ENCODE results near the gene UBXN1.
"Not testable (repeated sequence)": the region's sequence is repeated elsewhere in the genome, so short reads cannot be mapped to it uniquely, and the experiment has no call there.

UBXN1 gene

DNA sequence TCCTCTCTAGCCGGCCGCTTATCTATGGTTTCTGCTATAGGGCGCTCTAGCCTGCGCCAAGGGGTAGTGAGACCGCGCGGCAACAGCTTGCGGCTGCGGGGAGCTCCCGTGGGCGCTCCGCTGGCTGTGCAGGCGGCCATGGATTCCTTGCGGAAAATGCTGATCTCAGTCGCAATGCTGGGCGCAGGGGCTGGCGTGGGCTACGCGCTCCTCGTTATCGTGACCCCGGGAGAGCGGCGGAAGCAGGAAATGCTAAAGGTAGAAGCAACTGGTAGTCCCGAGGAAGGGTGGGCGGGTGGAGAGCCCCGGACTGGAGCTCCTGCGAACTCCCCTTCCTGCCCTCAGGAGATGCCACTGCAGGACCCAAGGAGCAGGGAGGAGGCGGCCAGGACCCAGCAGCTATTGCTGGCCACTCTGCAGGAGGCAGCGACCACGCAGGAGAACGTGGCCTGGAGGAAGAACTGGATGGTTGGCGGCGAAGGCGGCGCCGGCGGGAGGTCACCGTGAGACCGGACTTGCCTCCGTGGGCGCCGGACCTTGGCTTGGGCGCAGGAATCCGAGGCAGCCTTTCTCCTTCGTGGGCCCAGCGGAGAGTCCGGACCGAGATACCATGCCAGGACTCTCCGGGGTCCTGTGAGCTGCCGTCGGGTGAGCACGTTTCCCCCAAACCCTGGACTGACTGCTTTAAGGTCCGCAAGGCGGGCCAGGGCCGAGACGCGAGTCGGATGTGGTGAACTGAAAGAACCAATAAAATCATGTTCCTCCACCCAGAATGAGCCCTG is 7.1 kb downstream of the UBXN1 start, which contains the start of the genes LBHD1 and UQCC3:
TSS of gene LBHD1 (minus strand) at position 660 of the 782 bp plus-strand sequence. CDS start 2,236 bp downstream, outside the sequence.
TSS of gene UQCC3 (plus strand) at position 66 of the 782 bp plus-strand sequence. CDS start at position 139, 73 bp downstream.
- DNase-seq (ENCODE audit: low read depth), result peak; percentile 50

DNA sequence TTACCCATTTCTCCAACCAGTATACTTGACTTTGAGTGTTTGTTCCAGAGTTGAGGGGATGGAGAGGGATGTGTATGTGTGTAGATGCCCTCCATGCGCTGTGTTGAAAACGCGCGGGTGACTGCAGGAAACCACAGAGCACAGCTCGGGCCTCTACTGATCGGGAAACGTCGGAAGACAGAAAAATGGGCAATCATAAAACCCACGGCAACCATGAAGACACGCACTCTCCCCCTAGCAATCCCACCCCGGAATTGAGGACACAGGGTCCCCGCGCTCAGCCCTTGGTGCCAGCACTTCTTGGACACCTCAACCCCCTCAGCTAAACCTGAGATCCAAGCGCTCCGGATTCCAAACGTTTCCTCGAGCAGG is 7.7 kb downstream of the UBXN1 start:
- DNase-seq (ENCODE audit: low read depth), result no peak

DNA sequence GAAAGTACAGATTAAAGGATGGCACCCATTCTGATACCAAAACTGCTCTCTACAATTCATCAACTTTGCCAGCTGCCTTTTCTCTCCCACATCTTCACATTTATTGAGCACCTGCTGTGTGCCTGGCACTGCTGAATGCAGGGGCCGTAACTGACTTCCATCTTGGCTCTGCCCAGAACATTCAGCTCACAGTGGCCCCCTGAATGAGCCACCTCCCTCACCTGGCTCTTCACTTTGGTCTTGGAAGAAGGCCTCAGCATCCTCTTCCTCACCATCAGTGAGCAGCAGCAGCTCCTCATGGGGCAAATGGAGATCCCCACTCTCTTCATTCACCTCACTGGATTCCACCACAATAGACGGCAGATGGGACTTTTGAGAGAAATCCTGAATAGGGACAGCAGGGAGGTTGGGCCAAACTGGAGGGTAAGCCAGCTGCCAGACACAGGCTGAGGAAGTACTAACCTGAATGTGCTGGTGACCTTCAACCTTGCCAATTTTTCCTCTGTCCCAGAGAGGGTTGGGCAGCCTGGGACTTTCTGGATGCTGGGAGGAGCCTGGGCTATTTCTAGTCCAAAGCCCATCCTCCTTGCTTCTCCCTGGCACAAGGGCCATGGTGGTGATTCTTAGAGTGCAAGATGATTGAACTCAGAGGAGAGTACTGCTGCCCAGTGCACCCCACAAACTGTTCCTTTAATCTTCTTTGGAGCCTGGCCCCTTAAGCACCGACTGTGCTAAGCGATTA is 9.3 kb downstream of the UBXN1 start:
- DNase-seq (ENCODE audit: low read depth), result no peak

DNA sequence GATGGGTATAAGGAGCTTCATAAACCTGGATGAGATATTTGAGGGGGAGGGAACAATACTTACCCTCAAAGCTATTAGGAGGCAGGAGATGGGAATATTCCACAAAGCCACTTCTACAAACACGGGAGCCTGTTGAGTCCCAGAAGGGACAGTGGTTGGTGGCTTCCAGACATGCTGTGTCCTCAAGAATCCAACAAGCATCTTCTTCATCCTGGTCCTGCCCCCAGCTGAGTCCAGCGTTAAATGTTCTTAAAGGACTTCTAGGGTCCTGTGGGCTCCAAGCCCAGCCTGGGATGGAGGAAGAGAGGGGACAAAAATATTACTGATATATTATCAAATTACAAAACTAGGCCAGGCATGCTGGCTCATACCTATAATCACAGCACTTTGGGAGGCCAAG is 11.4 kb downstream of the UBXN1 start:
- DNase-seq (ENCODE audit: low read depth), result no peak

DNA sequence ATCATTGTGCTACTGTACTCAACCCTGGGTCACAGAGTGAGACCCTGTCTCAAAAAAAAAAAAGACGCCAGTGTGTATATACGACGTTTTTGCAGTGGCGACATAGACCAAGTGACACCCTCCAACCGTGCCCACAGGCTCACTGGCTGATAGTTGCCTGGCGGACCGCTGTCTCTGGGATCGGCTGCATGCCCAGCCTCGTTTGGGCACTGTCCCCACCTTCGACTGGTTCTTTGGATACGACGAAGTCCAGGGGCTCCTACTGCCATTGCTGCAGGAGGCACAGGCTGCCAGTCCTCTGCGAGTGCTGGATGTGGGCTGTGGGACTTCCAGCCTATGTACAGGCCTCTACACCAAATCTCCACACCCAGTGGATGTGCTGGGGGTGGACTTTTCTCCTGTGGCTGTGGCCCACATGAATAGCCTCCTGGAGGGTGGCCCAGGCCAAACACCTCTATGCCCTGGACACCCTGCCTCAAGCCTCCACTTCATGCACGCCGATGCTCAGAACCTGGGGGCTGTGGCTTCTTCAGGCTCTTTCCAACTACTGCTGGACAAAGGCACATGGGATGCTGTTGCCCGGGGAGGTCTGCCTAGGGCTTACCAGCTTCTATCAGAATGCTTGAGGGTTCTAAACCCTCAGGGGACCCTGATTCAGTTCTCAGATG is 12.5 kb downstream of the UBXN1 start:
- DNase-seq (ENCODE audit: low read depth), result no peak

DNA sequence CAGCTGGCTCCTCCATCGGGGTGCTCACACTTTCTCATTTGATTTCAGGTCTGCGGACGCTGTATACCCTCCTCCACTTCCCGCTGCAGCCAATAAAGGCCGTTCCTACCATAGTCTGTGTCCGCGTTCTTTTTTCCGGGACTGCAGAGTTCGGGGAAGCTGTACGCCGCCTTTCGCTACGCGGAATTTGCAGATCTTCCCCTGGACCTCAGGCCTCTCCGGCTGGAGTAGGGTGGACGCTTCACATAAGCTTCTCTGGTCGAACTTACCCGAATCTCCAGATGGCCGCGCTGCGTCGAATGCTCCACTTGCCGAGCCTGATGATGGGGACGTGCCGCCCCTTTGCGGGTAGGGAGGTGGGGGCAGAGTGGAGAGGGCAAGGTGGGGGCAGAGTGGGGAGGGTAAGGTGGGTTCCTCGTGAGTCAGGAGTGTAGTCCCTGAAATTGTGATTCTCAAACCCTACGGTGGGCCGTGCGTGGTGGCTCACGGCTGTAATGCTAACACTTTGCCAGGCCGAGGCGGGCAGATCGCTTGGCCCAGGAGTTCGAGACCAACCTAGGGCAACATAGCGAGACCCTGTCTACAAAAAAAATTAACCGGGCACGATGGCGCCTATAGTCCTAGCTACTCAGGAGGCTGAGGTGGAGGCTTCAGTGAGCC is 13.1 kb downstream of the UBXN1 start:
- DNase-seq (ENCODE audit: low read depth), result peak; percentile 25

DNA sequence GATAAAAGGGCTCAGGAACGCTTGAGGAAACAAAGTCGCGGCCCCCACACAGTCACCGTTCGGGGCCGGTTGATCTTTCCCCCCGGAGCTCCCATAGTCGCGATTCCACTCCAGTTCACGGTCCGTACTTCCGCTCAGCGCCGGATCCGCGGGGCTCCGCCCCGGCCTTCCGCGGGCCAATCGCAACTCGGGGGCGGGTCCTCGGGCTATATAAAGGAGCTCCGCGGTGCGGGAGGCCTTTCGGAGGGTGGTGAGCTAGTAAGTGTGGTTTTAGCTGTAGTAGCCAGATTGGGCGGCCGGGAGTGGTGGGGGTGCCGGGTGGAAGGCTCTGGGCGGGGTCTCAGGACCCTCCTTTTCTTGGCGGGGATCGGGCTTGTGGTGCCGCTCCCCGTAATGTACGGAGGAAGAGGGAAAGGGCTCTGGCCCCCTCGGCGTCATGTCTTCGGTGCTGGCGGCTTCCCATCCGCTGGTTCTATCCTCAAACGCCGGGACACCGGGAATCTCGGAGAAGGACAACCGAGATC is 13.7 kb downstream of the UBXN1 start, which contains the start of the genes C11orf98 and CSKMT:
TSS of gene C11orf98 (minus strand) at position 136 of the 524 bp plus-strand sequence. CDS start at position 95, 41 bp downstream.
TSS of gene CSKMT (plus strand) at position 238 of the 524 bp plus-strand sequence. CDS start 568 bp downstream, outside the sequence.
- peak; percentile 94 for DNase-seq (ENCODE audit: low read depth)

DNA sequence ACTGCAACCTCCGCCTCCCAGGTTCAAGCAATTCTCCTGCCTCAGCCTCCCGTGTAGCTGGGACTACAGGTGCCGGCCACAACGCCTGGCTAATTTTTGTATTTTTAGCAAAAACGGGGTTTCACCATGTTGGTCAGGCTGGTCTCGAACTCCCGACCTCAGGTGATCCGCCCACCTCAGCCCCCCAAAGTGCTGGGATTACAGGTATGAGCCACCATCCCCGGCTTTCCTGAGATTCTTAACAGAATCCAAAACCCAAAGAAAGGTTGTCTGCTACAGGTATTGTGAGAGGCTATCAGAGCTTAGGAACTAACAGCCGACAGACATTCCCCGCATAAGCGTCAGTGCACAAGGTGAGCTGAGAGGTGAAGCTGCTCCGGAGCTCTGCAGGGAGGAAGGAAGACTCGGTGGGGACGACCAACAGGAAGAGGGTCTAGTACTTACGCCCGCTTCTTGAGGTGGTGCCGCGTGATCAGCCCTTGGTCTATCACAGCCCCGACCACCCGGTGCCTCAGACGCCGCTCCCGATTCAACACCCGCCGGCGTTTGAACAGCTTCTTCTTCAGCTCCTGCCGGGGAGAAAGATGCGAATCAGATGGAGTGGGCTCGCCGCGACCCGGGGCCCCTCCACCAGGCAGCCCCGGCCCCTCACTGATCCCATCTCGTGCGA is 14.3 kb downstream of the UBXN1 start:
- no peak for DNase-seq (ENCODE audit: low read depth)

DNA sequence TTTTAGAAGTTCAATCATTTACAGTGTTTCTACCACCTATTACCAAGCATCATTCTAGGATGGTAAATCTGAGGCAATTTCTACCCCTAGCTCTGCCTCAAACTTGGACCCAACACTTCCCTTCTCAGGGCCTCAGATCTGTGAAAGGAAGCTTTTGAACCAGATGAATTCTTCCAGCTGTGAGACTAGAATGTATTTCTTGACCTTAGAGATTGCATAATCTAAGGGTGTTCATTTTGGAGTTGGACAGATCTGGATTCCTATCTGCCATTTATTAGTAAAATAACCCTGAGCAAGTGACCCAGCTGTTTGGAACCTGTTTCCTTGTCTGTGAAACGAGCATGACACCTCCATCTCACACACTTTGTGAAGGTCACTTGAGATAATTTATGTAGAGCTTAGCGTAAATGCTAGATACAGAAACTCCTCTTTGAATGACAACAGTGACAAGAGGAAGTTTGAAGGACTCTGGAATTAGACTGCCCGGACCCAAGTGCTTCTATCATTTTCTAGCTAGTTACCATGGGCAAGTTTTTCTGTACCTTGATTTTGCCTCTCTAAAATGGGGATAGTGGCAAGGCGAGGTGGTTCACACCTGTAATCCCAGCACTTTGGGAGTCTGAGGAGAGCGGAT is 22.0 kb downstream of the UBXN1 start:
- no peak for DNase-seq (ENCODE audit: low read depth)

DNA sequence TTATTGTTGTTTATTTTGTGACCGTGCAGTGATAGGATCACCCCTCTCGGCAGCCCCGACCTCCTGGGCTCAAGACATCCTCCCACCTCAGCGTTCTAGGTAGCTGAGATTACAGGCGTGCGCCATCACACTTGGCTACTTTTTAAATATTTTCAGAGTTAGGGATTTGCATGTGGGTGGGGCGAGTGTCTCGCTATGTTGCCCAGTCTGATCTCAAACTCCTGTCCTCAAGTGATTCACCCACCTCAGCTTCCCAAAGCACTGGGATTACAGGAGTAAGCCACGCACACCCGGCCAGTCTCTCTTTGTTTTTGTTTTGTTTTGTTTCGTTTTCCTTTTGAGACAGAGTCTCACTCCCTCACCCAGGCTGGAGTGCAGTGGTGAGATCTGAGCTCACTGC is 24.6 kb downstream of the UBXN1 start:
- no peak for DNase-seq (ENCODE audit: low read depth)

DNA sequence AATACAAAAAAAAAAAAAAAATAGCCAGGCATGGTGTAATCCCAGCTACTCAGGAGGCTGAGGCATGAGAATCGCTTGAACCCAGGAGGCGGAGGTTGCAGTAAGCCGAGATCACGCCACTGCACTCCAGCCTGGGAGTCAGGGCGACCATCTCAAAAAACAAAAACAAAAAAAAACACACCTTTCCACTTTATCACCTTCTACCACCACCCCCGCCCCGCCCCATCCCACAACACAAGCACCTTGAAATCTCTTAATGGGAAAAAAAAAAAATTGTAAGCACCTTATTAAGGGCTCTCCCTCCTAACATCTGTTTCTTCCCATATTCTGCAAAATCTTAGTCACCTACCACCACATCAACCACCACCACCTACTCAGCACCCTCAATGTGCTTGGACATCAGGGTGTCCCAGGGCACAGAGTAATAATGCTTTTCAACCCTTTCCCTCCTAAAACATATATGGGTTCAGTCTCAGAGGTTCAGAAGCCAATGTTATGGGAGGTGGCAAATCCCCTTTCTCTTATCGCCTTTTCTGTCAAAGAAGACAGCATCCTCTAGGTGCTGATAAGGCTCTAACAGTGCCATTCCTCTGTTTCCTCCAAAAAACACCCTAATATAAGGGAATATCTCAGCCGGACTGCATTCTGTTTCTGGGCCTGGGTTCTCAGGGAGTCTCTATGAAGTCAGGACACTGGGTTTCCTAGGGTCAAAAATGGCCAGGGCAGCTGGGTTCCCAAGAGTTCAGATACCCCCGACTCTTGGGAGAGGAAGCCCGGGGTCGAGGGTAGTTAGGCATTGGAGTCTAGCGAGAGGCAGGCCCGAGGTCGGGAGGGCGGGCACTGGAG is 26.5 kb downstream of the UBXN1 start:
- no peak for DNase-seq (ENCODE audit: low read depth)

DNA sequence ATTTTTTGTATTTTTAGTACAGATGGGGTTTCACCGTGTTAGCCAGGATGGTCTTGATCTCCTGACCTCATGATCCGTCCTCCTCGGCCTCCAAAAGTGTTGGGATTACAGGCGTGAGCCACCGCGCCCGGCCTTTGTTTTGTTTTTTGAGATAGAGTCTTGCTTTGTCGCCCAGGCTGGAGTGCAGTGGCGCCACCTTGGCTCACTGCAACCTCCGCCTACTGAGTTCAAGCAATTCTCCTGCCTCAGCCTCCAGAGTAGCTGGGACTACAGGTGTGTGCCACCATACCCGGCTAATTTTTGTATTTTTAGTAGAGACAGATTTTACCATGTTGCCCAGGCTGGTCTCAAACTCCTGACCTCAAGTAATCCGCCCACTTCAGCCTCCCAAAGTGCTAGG is 28.6 kb downstream of the UBXN1 start:
- DNase-seq (ENCODE audit: low read depth), result not testable (repeated sequence)

DNA sequence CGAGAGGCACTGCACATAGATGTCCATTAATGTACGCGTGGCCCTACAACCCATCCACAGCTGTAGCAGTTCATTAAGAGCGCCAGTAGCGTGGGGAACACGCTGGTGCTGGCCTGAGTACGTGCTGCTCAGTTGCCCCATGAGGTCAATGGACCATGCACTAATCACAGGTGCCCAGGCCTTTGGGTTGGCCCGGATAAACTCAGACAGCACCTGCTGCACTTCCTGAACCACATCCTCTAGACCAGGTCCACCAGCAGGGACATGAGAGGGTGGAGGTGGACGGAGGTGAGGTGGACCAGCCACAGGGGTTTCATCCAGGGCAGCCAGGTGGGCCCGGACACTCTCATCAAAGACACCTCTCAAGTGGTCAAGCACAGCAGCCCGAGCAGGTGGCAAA is 29.4 kb downstream of the UBXN1 start:
- DNase-seq (ENCODE audit: low read depth), result no peak

DNA sequence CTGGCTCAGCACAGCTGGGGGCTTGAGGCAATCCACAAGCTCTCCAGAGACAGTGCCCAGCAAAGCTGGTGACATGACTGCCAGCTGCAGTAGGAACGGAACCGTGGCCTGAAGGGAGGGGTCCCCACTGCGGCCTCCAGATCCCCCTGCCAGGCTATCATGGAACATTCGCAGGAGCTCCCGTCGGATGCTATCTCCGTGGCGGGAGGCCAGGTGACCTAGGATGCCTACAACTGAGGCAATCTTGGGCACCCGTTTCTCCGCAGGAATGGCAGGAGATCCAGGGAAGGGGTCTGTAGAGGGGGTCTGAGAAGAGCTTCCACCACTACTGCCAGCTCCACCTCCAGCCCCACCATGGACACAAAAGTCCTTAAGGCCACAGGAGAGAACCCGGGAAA is 29.9 kb downstream of the UBXN1 start:
- no peak for DNase-seq (ENCODE audit: low read depth)

DNA sequence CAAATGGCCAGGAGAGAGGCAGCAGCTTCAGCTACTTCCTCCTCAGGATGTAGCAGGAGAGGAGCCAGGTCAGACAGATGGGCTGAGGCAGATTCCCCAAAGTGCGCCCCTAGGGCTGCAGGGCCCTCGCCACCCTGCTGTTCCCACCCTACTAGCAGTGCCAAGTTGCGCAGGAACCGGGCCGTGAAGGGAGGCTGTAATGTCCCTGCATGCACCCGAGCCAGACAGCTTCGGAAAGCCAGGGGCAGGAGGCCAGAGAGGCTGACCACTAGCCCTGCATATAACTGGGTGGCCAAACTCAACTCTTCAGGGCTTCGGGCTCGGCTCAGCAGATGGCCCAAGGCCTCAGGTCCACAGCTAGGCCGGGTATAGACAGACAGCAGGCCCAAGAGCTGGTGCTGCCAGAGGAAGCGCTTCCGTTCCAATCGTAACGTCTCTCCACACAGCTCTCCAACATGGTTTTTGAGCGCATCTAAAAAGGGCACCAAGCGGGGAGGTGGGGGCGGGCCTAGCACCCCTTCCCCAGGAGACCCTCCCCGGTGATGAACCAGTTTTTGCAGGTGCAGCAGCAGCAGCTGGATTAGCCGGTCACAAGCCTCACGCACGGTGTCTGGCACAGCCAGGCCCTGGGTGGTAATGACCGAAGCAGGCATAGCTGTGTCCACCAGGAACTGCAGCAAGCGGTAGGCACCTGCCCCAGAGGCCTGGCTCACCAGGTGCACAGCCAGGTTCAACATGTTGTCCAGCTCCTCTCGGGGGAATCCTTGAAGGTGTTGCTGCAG is 30.5 kb downstream of the UBXN1 start:
- no peak for DNase-seq (ENCODE audit: low read depth)

DNA sequence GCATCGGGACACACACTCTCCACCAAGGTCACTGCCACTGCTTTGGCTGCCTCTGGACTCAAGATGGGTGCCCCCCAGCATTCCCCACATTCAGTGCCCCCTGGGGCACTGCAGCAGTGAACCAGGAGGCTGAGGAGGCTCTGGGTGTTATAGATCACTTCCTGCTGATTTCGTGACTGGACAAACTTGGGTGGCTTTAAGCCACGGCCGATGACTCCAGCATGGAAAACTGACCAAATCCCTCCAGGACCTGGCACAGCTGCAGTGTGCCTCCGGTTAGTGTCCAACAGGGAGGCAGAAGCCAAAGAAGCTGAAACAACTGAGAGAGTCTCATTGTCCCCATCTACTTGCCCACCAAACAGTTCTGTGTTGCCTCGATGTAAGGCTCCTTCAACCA is 31.3 kb downstream of the UBXN1 start:
- DNase-seq (ENCODE audit: low read depth), result no peak

DNA sequence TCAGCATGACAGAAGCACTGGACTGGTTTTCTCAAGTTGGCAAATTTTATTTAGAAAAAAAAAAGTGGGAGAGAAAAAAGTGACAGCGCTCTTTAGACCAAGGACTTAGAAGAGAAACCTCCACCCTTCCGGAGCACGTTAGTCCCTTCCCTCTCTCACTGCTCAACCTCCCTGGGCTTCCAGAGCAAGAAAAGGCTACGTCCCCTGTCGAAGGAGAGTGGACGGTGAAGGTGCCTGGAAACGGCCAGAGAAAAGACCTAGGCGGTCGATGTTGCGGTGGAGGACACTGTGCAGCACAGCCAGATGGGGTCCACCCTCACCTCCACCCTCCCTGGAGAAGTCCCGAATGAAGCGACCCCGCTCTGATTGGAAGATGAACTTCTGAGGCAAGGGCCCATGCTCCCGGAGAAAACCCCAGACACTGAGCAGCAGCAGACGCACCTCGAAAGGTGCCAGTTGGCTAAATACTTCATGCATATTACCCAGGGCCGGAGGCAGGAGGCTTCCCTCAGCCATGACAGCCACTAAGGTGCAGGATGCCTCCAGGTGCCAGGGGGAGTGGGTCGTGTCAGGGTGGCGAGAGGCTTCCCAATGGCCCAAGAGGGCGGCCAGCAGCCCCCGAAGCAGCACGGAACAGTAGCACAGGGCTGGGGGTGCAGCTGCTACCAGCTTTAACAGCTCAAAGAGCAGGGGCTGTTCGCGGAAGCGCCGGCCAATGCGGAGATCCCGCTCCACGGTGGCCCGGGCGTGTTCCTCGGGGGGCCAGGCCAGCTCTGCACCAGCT is 31.9 kb downstream of the UBXN1 start:
- DNase-seq (ENCODE audit: low read depth), result no peak

Measured in activated T-helper 1 cell treated with Interleukin-2 at 50 U/mL for 16 hours (primary cell).